ENCODE results near the gene SNX8.
"Not testable (repeated sequence)": the region's sequence is repeated elsewhere in the genome, so short reads cannot be mapped to it uniquely, and the experiment has no call there.

DNA sequence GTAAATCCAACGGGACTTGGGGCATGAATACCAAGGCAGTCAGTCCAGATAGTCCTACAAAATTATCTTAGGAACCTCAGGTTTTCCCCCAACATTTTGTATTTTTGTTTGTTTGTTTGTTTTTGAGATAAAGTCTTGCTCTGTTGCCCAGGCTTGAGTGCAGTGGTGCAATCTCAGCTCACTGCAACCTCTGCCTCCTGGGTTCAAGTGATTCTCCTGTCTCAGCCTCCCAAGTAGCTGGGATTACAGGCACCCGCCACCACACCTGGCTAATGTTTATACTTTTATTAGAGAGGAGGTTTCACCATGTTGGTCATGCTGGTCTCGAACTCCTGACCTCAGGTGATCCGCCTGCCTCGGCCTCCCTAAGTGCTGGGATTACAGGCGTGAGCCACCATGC is 9.0 kb downstream of the SNX8 start:
- TF ChIP-seq, protein P1, sequence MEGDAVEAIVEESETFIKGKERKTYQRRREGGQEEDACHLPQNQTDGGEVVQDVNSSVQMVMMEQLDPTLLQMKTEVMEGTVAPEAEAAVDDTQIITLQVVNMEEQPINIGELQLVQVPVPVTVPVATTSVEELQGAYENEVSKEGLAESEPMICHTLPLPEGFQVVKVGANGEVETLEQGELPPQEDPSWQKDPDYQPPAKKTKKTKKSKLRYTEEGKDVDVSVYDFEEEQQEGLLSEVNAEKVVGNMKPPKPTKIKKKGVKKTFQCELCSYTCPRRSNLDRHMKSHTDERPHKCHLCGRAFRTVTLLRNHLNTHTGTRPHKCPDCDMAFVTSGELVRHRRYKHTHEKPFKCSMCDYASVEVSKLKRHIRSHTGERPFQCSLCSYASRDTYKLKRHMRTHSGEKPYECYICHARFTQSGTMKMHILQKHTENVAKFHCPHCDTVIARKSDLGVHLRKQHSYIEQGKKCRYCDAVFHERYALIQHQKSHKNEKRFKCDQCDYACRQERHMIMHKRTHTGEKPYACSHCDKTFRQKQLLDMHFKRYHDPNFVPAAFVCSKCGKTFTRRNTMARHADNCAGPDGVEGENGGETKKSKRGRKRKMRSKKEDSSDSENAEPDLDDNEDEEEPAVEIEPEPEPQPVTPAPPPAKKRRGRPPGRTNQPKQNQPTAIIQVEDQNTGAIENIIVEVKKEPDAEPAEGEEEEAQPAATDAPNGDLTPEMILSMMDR (IDR thresholded peaks at IDR 0.05; ENCODE audit: low read depth, low read length): not testable (repeated sequence)
- not testable (repeated sequence) for TF ChIP-seq EZH2phosphoT487 (IDR thresholded peaks at IDR 0.05; ENCODE audit: low read depth)
